IMR-90 (cell line): ENCODE data around the gene PSMG3. TPM values are rescaled to one million over a fixed set of nuclear protein-coding genes. Genes with fewer than 3 reads are reported as not detected.

Experiments
- ATAC-seq: fragments of 200-7000 bp; cut with Tn5 transposase; 2 replicates; pipeline ENCODE4 v1.9.1; 2020; ENCODE audit warnings: low read depth, mild to moderate bottlenecking, moderate library complexity
- BruUV-seq: library from RNA; stranded (reverse); fragments of 400-500 nt; replicated peaks from 2 replicates; lab custom pipeline; 2021; lab: Mats Ljungman, UMichigan
- CTCF ChIA-PET: fragments of 300-600 bp; formaldehyde crosslinking; extraction: SDS; loops from one replicate; lab custom pipeline; 2021; ENCODE audit warnings: antibody characterized with exemption; lab: Yijun Ruan, JAX
- POLR2A ChIA-PET: fragments of 300-600 bp; sonication (Branson Sonifier 250); formaldehyde crosslinking; loops from one replicate; lab custom pipeline; 2022; ENCODE audit warnings: antibody characterized with exemption; ENCODE audit not compliant: unreplicated experiment; lab: Charles Lee
- DNase-seq: peaks from one replicate; pipeline ENCODE4 v3.0.0; 2013
- H2AFZ ChIP-seq: replicated peaks from 2 replicates; pipeline ENCODE3; 2013; ENCODE audit warnings: low read length, mild to moderate bottlenecking; ENCODE audit not compliant: poor library complexity
- H2AK5ac ChIP-seq: 2 replicates; pipeline ENCODE4 v1.6.1; 2013; ENCODE audit warnings: low read depth, low read length, inconsistent platforms
- H2AK9ac ChIP-seq: replicated peaks from 2 replicates; pipeline ENCODE3; 2013; ENCODE audit warnings: mild to moderate bottlenecking, low read depth, low read length, moderate library complexity; ENCODE audit not compliant: poor library complexity
- H2BK120ac ChIP-seq: 2 replicates; pipeline ENCODE4 v1.6.1; 2013; ENCODE audit warnings: low read depth, low read length, inconsistent platforms
- H2BK15ac ChIP-seq: 3 replicates; pipeline ENCODE4 v1.6.1; 2013; ENCODE audit warnings: low read depth, low read length, inconsistent platforms
- H2BK20ac ChIP-seq: 2 replicates; pipeline ENCODE4 v1.6.1; 2013; ENCODE audit warnings: low read depth, mild to moderate bottlenecking, inconsistent platforms, low read length, moderate library complexity
- H2BK5ac ChIP-seq: 2 replicates; pipeline ENCODE4 v1.6.1; 2013; ENCODE audit warnings: mild to moderate bottlenecking, low read depth, low read length, inconsistent platforms; ENCODE audit not compliant: poor library complexity, severe bottlenecking
- H3K14ac ChIP-seq: replicated peaks from 2 replicates; pipeline ENCODE4 v1.6.1; 2013; ENCODE audit warnings: low read depth, low read length, inconsistent platforms
- H3K18ac ChIP-seq: 2 replicates; pipeline ENCODE4 v1.6.1; 2013; ENCODE audit warnings: low read depth, low read length, control low read depth
- H3K23ac ChIP-seq: 2 replicates; pipeline ENCODE4 v1.6.1; 2013; ENCODE audit warnings: low read depth, low read length, inconsistent platforms
- H3K27ac ChIP-seq: 2 replicates; pipeline ENCODE4 v1.5.1; 2013; ENCODE audit warnings: mild to moderate bottlenecking, control low read depth, low read length; ENCODE audit not compliant: insufficient read depth
- H3K27me3 ChIP-seq: 2 replicates; pipeline ENCODE4 v1.6.1; 2013; ENCODE audit warnings: low read length; ENCODE audit not compliant: control insufficient read depth, insufficient read depth
- H3K36me3 ChIP-seq: 2 replicates; pipeline ENCODE4 v1.6.1; 2013; ENCODE audit warnings: low read length, mixed read lengths; ENCODE audit not compliant: control insufficient read depth, insufficient read depth
- H3K4ac ChIP-seq: 2 replicates; pipeline ENCODE4 v1.6.1; 2013; ENCODE audit warnings: low read depth, low read length, inconsistent platforms
- H3K4me1 ChIP-seq: 2 replicates; pipeline ENCODE4 v1.6.1; 2013; ENCODE audit warnings: low read length, mixed read lengths; ENCODE audit not compliant: control insufficient read depth, insufficient read depth
- H3K4me2 ChIP-seq: 2 replicates; pipeline ENCODE4 v1.6.1; 2013; ENCODE audit warnings: low read depth, mild to moderate bottlenecking, control low read depth, low read length, moderate library complexity
- H3K4me3 ChIP-seq: 2 replicates; pipeline ENCODE4 v1.5.1; 2013; ENCODE audit warnings: low read depth, mild to moderate bottlenecking, control low read depth, low read length, moderate library complexity; ENCODE audit not compliant: insufficient read depth
- H3K56ac ChIP-seq: 2 replicates; pipeline ENCODE4 v1.6.1; 2013; ENCODE audit warnings: low read length, inconsistent platforms; ENCODE audit not compliant: insufficient read depth; ENCODE audit errors: extremely low read depth
- H3K79me1 ChIP-seq, 2 experiments: 2 replicates each; pipeline ENCODE4 v1.6.1; 2013; ENCODE audit warnings: low read length in 2 of 2, inconsistent platforms in 1 of 2, low read depth in 1 of 2
- H3K9ac ChIP-seq: 2 replicates; pipeline ENCODE4 v1.6.1; 2013; ENCODE audit warnings: low read depth, low read length, control low read depth
- H3K9me1 ChIP-seq: 2 replicates; pipeline ENCODE4 v1.6.1; 2013; ENCODE audit warnings: low read length, inconsistent platforms; ENCODE audit not compliant: insufficient read depth
- H3K9me3 ChIP-seq: 2 replicates; pipeline ENCODE4 v1.6.1; 2013; ENCODE audit warnings: low read length; ENCODE audit not compliant: control insufficient read depth, insufficient read depth
- H4K20me1 ChIP-seq: 2 replicates; pipeline ENCODE4 v1.6.1; 2013; ENCODE audit warnings: low read length, inconsistent platforms; ENCODE audit not compliant: insufficient read depth
- H4K5ac ChIP-seq: 2 replicates; pipeline ENCODE4 v1.6.1; 2013; ENCODE audit warnings: mild to moderate bottlenecking, low read depth, low read length, control low read depth
- H4K8ac ChIP-seq, 2 experiments: 2 replicates each; pipeline ENCODE4 v1.6.1; 2013; ENCODE audit warnings: low read depth in 2 of 2, low read length in 2 of 2, control low read depth in 1 of 2, inconsistent platforms in 1 of 2
- H4K91ac ChIP-seq: 2 replicates; pipeline ENCODE4 v1.6.1; 2013; ENCODE audit warnings: low read depth, low read length, inconsistent platforms; ENCODE audit not compliant: insufficient read depth
- BHLHE40 ChIP-seq: fragments of 150-350 bp; IDR thresholded peaks from 2 replicates; pipeline ENCODE4 v1.6.1; 2016; ENCODE audit warnings: mild to moderate bottlenecking, low read depth, low read length
- CEBPB ChIP-seq: IDR thresholded peaks from 2 replicates; pipeline ENCODE4 v1.6.1; 2012; ENCODE audit warnings: low read depth, low read length, improper control_type of control experiment
- CHD1 ChIP-seq: IDR thresholded peaks from 2 replicates; pipeline ENCODE4 v1.6.1; 2012; ENCODE audit warnings: low read depth, low read length, improper control_type of control experiment
- FOS ChIP-seq: fragments of 150-350 bp; IDR thresholded peaks from 2 replicates; pipeline ENCODE4 v1.6.1; 2016; ENCODE audit warnings: low read depth, low read length
- MAFK ChIP-seq: IDR thresholded peaks from 2 replicates; pipeline ENCODE4 v1.6.1; 2012; ENCODE audit warnings: low read depth, low read length, improper control_type of control experiment
- MAZ ChIP-seq: IDR thresholded peaks from 2 replicates; pipeline ENCODE4 v1.6.1; 2012; ENCODE audit warnings: low read depth, mild to moderate bottlenecking, low read length, improper control_type of control experiment, moderate library complexity, borderline replicate concordance
- MXI1 ChIP-seq: IDR thresholded peaks from 2 replicates; pipeline ENCODE4 v1.6.1; 2012; ENCODE audit warnings: low read depth, mild to moderate bottlenecking, low read length, moderate library complexity, borderline replicate concordance
- NFE2L2 ChIP-seq: fragments of 150-350 bp; IDR thresholded peaks from 2 replicates; pipeline ENCODE4 v1.6.1; 2016; ENCODE audit warnings: low read depth, mild to moderate bottlenecking, low read length
- POLR2A ChIP-seq: IDR thresholded peaks from 2 replicates; pipeline ENCODE4 v1.6.1; 2012; ENCODE audit warnings: mild to moderate bottlenecking, low read depth, low read length
- RAD21 ChIP-seq: IDR thresholded peaks from 2 replicates; pipeline ENCODE4 v1.6.1; 2012; ENCODE audit warnings: low read length, improper control_type of control experiment
- RCOR1 ChIP-seq: IDR thresholded peaks from 2 replicates; pipeline ENCODE4 v1.6.1; 2012; ENCODE audit warnings: mild to moderate bottlenecking, low read length, improper control_type of control experiment; ENCODE audit not compliant: insufficient replicate concordance
- RFX5 ChIP-seq: IDR thresholded peaks from 2 replicates; pipeline ENCODE4 v1.8.0; 2012; ENCODE audit warnings: low read depth, mild to moderate bottlenecking, low read length, moderate library complexity
- SMC3 ChIP-seq: fragments of 150-350 bp; IDR thresholded peaks from 2 replicates; pipeline ENCODE4 v1.6.1; 2016; ENCODE audit warnings: low read depth, mild to moderate bottlenecking, antibody characterized with exemption, low read length, moderate library complexity
- WGBS, 2 experiments: methylation state at CpG; one replicate each; pipeline versions ENCODE4 v1.1.5 to v1.1.7; 2013; ENCODE audit warnings: missing lambda C conversion rate in 2 of 2; ENCODE audit not compliant: insufficient read length in 1 of 2; ENCODE audit errors: extremely low coverage in 2 of 2; 5-methylcytosine and 5-hydroxymethylcytosine counted together
- dilution Hi-C: fragments of 300-500 bp; cut with HindIII; formaldehyde crosslinking; loops from one replicate; pipeline ENCODE4 v1.14.3; 2018; ENCODE audit warnings: low sequenced_read_pairs; ENCODE audit not compliant: unreplicated experiment
- in situ Hi-C: fragments of 300-500 bp; cut with MboI; formaldehyde crosslinking; loops from 3 replicates; pipeline ENCODE4 v1.14.3; 2019; ENCODE audit warnings: low sequenced_read_pairs, inconsistent platforms, mixed read lengths
- intact Hi-C: fragments of 100-400 bp; cut with micrococcal nuclease; formaldehyde crosslinking; loops from 2 replicates; pipeline ENCODE4 v1.10.0; 2022
- polyA plus RNA-seq, 3 experiments: library from polyadenylated mRNA; depleted of rRNA; stranded (reverse); fragments of >200 nt; gene quantifications; 2 replicates each; pipeline ENCODE4 v1.2.3, GENCODE V29; 2012; ENCODE audit warnings: low replicate concordance in 1 of 3
- total RNA-seq: library from RNA; depleted of rRNA; stranded (reverse); fragments of >200 nt; gene quantifications from 2 replicates; pipeline ENCODE4 v1.2.3, GENCODE V29; 2012
- TF ChIP-seq, protein P1 (sequence below): fragments of 150-350 bp; IDR thresholded peaks from 2 replicates; pipeline ENCODE4 v1.6.1; 2017; ENCODE audit warnings: mild to moderate bottlenecking, antibody characterized with exemption, low read length, low read depth
- TF ChIP-seq, protein P2 (sequence below): fragments of 150-350 bp; IDR thresholded peaks from 2 replicates; pipeline ENCODE4 v1.6.1; 2016; ENCODE audit warnings: low read depth, mild to moderate bottlenecking, low read length, moderate library complexity, borderline replicate concordance
- TF ChIP-seq, protein P3 (sequence below): conservative IDR thresholded peaks from 2 replicates; pipeline ENCODE4 v1.5.1; 2012; ENCODE audit warnings: mild to moderate bottlenecking, low read depth, low read length, improper control_type of control experiment

The PSMG3 gene
- total and polyA plus RNA-seq, 2 of the 4 experiments (the other 2 are of a cell fraction), result 37.3 to 54.1 TPM

DNA sequence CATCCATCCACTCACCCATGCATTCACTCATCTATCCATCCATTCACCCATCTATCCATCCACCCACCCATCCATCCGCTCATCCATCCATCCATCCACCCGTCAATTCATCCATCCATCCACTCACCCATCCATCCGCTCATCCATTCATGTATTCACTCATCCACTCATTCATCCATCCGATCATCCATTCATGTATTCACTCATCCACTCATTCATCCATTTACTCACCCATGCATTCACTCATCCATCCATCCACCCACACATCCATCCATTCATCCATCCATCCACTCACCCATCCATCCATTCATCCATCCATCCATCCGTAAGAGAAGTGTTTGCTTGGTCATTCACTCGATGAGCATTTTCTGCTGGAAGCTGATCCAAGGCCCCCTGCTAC is 8.7 kb upstream of the PSMG3 start:
- H3K9ac ChIP-seq, result no peak overlapping the region
- ATAC-seq (no peak), DNase-seq (no peak)
- TF ChIP-seq MXI1 (no peak), RFX5 (no peak), CEBPB (no peak), SMC3 (no peak), CHD1 (no peak), RAD21 (no peak), MAFK (no peak), NFE2L2 (no peak), MAZ (no peak), RCOR1 (no peak), FOS (no peak), BHLHE40 (no peak), POLR2A (no peak)
- TF ChIP-seq, protein P1, sequence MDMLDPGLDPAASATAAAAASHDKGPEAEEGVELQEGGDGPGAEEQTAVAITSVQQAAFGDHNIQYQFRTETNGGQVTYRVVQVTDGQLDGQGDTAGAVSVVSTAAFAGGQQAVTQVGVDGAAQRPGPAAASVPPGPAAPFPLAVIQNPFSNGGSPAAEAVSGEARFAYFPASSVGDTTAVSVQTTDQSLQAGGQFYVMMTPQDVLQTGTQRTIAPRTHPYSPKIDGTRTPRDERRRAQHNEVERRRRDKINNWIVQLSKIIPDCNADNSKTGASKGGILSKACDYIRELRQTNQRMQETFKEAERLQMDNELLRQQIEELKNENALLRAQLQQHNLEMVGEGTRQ, result no peak
- TF ChIP-seq, protein P2, sequence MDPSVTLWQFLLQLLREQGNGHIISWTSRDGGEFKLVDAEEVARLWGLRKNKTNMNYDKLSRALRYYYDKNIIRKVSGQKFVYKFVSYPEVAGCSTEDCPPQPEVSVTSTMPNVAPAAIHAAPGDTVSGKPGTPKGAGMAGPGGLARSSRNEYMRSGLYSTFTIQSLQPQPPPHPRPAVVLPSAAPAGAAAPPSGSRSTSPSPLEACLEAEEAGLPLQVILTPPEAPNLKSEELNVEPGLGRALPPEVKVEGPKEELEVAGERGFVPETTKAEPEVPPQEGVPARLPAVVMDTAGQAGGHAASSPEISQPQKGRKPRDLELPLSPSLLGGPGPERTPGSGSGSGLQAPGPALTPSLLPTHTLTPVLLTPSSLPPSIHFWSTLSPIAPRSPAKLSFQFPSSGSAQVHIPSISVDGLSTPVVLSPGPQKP, result no peak
- TF ChIP-seq, protein P3, sequence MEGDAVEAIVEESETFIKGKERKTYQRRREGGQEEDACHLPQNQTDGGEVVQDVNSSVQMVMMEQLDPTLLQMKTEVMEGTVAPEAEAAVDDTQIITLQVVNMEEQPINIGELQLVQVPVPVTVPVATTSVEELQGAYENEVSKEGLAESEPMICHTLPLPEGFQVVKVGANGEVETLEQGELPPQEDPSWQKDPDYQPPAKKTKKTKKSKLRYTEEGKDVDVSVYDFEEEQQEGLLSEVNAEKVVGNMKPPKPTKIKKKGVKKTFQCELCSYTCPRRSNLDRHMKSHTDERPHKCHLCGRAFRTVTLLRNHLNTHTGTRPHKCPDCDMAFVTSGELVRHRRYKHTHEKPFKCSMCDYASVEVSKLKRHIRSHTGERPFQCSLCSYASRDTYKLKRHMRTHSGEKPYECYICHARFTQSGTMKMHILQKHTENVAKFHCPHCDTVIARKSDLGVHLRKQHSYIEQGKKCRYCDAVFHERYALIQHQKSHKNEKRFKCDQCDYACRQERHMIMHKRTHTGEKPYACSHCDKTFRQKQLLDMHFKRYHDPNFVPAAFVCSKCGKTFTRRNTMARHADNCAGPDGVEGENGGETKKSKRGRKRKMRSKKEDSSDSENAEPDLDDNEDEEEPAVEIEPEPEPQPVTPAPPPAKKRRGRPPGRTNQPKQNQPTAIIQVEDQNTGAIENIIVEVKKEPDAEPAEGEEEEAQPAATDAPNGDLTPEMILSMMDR, result no peak
- no peak overlapping the region for H3K27ac ChIP-seq
- H3K56ac ChIP-seq, result no peak overlapping the region
- H2BK20ac ChIP-seq, result no peak overlapping the region
- no peaks in the 10 kb centered on the region for H3K27me3 ChIP-seq
- no peaks in the 10 kb centered on the region for H3K9me3 ChIP-seq
- in situ Hi-C loops, result loop anchor here (10.0 kb wide), 1 partner anchor 626 kb away; no protein-coding TSS in a partner anchor
- no peak overlapping the region for H2BK15ac ChIP-seq
- no peaks in the 10 kb centered on the region for H4K20me1 ChIP-seq
- no peak overlapping the region for H2AK9ac ChIP-seq
- H4K91ac ChIP-seq, result no peak overlapping the region
- no TSS peak for BruUV-seq
- no peaks in the 10 kb centered on the region for H3K4me1 ChIP-seq
- no peak overlapping the region for H2BK120ac ChIP-seq
- ChIA-PET POLR2A (no interaction called here), CTCF (no interaction called here)
- H3K9me1 ChIP-seq, result no peaks in the 10 kb centered on the region
- WGBS, 2 experiments, result 80% methylated on average over 1 of the region's 6 CpGs; no CpG with 5 or more reads in 1 of the 2 experiments
- H2AK5ac ChIP-seq, result no peak overlapping the region
- H3K14ac ChIP-seq, result no peak overlapping the region
- no peaks in the 10 kb centered on the region for H3K79me1 ChIP-seq
- dilution Hi-C loops, result no loop called here
- no peak overlapping the region for H2BK5ac ChIP-seq
- no peak overlapping the region for H3K23ac ChIP-seq
- no peak overlapping the region for H4K8ac ChIP-seq
- H3K4me3 ChIP-seq, result no peak overlapping the region
- H2AFZ ChIP-seq, result no peak overlapping the region
- H4K5ac ChIP-seq, result no peak overlapping the region
- no peak overlapping the region for H3K18ac ChIP-seq
- no peak overlapping the region for H3K4me2 ChIP-seq
- no peaks in the 10 kb centered on the region for H3K36me3 ChIP-seq
- no peak overlapping the region for H3K4ac ChIP-seq
- intact Hi-C loops, result no loop called here
